ENCODE measurements around the gene CFAP99.
A peak's percentile ranks its signal among the peaks of the same experiment; 100 is the strongest.

CFAP99 gene

DNA sequence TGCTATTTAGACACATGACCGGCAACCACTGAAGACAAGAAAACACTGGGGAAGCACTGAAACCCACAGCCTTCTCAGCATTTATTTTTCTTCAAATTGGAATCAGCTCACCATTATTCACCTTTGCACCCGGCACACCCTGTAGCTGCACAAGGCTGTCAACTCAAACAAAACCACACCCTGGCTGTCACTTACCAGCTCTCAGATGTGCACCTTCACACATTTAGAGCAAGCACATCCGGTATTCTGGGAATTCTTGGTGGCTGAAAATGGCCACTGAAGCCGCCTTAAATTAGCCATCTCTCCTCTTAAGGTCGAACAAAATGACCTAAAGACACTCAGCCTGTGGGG lies 6.2 kb upstream of the CFAP99 start:
- TF ChIP-seq BACH2 (CRISPR knock-in tag; IDR thresholded peaks at IDR 0.05; ENCODE audit: borderline replicate concordance) = no peak
- no peak for TF ChIP-seq ESRRG (CRISPR knock-in tag; IDR thresholded peaks at IDR 0.05)
- TF ChIP-seq, protein P1, sequence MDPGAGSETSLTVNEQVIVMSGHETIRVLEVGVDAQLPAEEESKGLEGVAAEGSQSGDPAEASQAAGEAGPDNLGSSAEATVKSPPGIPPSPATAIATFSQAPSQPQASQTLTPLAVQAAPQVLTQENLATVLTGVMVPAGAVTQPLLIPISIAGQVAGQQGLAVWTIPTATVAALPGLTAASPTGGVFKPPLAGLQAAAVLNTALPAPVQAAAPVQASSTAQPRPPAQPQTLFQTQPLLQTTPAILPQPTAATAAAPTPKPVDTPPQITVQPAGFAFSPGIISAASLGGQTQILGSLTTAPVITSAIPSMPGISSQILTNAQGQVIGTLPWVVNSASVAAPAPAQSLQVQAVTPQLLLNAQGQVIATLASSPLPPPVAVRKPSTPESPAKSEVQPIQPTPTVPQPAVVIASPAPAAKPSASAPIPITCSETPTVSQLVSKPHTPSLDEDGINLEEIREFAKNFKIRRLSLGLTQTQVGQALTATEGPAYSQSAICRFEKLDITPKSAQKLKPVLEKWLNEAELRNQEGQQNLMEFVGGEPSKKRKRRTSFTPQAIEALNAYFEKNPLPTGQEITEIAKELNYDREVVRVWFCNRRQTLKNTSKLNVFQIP (CRISPR knock-in tag; IDR thresholded peaks at IDR 0.05; ENCODE audit: borderline replicate concordance, low read depth) = no peak
- TF ChIP-seq OSR1 (CRISPR knock-in tag; IDR thresholded peaks at IDR 0.05) = no peak
- no peak for TF ChIP-seq ZFP3 (CRISPR knock-in tag; IDR thresholded peaks at IDR 0.05)
- no peak for TF ChIP-seq GLIS3 (CRISPR knock-in tag; IDR thresholded peaks at IDR 0.05)
- ATAC-seq = no peak

DNA sequence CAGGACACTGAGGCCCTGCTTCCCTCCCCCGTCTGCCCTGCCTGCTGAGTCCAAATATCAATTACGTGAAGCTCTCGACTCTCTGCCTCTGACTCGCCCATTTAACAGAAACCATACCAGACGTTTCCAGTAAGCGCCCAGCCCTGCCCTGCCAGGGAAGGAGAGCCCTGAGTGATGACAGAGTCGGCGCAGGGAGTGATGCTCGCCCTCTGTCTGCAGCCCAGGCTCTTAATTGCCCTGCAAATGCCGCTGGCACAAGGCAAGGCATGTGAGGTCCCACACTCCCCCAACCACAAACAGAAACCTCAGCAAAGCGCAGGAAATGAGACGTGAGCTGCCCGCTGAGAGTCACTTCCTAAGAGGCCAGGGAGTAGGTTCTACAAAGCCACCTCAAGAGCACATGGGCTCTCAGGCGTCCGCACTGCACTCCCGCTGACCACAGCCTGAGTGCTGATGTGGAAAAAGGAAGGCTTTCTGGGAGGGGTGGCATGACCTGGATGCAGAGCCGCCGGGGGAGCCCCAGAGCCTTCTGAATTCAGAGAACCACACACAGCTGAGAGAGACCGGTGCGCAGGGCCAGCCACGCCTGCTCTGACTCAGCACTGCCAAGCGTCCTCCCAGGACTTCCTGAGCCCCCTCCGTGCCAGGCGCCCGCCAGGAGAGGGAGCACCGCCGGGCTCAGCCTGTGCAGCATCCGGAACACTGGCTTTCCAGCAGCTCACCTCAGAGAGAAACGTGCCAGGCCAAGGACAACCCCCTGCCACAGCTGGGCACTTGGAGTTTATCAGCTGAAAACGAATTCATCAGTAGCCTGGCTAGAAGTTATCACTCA lies 5.7 kb upstream of the CFAP99 start:
- peak; percentile 97 for ATAC-seq
- TF ChIP-seq CREB5 (CRISPR knock-in tag; IDR thresholded peaks at IDR 0.05; ENCODE audit: low read depth) (no peak), ISL1 (CRISPR knock-in tag; IDR thresholded peaks at IDR 0.05) (no peak), ARNTL (CRISPR knock-in tag; IDR thresholded peaks at IDR 0.05; ENCODE audit: borderline replicate concordance, low read depth) (peak; percentile 77; the same call in 1 of the 2 replicates)

DNA sequence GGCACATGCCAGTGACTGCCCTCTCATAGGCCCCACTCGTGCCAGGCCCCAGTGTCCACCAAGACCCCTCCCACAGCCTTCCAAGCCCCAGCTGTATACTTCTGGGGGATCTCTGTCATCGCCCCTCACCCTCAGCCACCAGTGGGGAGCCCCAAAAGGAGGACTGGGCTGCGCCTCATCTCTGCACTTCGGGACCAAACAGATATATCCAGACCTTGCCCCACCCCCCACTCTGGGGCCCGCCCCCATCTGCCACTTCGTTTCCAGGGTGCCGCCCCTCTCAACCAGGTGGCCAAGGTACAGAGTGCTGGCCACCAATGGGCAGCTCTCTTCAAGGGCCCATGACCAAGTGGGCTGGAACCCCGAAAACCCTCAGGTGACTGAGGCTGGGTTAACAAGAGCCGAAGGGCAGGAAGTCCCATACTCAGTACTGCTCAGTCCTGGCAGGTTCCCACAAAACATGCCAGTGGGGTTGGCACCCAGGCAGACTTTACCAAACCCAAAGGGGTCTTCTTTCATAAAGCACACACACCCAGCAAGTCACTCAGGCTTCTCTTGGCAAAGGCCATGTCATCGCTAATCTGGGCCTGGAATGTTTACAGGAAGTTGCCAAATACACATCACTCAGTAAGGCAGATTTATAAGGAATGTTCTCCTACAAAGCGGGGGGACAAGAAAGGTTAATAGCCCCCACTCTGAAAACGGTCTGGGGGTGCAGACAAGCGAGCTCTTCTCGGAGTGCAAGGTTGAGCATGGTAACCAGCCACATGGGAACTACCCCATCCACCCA lies 4.7 kb upstream of the CFAP99 start:
- TF ChIP-seq PPARA (CRISPR knock-in tag; IDR thresholded peaks at IDR 0.05; ENCODE audit: borderline replicate concordance) (no peak), ESRRG (CRISPR knock-in tag; IDR thresholded peaks at IDR 0.05) (no peak), ZC3H10 (CRISPR knock-in tag; IDR thresholded peaks at IDR 0.05) (no peak), OSR1 (CRISPR knock-in tag; IDR thresholded peaks at IDR 0.05) (no peak), TCF4 (CRISPR knock-in tag; IDR thresholded peaks at IDR 0.05; ENCODE audit: borderline replicate concordance) (no peak), ZFP30 (CRISPR knock-in tag; IDR thresholded peaks at IDR 0.05) (no peak)
- TF ChIP-seq, protein P1 (CRISPR knock-in tag; IDR thresholded peaks at IDR 0.05; ENCODE audit: borderline replicate concordance, low read depth) = no peak
- TF ChIP-seq, protein P2, sequence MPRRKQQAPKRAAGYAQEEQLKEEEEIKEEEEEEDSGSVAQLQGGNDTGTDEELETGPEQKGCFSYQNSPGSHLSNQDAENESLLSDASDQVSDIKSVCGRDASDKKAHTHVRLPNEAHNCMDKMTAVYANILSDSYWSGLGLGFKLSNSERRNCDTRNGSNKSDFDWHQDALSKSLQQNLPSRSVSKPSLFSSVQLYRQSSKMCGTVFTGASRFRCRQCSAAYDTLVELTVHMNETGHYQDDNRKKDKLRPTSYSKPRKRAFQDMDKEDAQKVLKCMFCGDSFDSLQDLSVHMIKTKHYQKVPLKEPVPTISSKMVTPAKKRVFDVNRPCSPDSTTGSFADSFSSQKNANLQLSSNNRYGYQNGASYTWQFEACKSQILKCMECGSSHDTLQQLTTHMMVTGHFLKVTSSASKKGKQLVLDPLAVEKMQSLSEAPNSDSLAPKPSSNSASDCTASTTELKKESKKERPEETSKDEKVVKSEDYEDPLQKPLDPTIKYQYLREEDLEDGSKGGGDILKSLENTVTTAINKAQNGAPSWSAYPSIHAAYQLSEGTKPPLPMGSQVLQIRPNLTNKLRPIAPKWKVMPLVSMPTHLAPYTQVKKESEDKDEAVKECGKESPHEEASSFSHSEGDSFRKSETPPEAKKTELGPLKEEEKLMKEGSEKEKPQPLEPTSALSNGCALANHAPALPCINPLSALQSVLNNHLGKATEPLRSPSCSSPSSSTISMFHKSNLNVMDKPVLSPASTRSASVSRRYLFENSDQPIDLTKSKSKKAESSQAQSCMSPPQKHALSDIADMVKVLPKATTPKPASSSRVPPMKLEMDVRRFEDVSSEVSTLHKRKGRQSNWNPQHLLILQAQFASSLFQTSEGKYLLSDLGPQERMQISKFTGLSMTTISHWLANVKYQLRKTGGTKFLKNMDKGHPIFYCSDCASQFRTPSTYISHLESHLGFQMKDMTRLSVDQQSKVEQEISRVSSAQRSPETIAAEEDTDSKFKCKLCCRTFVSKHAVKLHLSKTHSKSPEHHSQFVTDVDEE (CRISPR knock-in tag; IDR thresholded peaks at IDR 0.05) = no peak
- TF ChIP-seq, protein P3, sequence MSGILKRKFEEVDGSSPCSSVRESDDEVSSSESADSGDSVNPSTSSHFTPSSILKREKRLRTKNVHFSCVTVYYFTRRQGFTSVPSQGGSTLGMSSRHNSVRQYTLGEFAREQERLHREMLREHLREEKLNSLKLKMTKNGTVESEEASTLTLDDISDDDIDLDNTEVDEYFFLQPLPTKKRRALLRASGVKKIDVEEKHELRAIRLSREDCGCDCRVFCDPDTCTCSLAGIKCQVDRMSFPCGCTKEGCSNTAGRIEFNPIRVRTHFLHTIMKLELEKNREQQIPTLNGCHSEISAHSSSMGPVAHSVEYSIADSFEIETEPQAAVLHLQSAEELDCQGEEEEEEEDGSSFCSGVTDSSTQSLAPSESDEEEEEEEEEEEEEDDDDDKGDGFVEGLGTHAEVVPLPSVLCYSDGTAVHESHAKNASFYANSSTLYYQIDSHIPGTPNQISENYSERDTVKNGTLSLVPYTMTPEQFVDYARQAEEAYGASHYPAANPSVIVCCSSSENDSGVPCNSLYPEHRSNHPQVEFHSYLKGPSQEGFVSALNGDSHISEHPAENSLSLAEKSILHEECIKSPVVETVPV (CRISPR knock-in tag; IDR thresholded peaks at IDR 0.05) = no peak

GRCh38 chr4:2415213-2415612 lies 3.5 kb upstream of the CFAP99 start:
- no peak for ATAC-seq
- no peak for TF ChIP-seq CSDC2 (CRISPR knock-in tag; IDR thresholded peaks at IDR 0.05)
- no peak for TF ChIP-seq ZNF70 (CRISPR knock-in tag; IDR thresholded peaks at IDR 0.05)
- no peak for TF ChIP-seq ZC3H10 (CRISPR knock-in tag; IDR thresholded peaks at IDR 0.05)
- no peak for TF ChIP-seq ZNF8 (CRISPR knock-in tag; IDR thresholded peaks at IDR 0.05)
- no peak for TF ChIP-seq ZNF565 (CRISPR knock-in tag; conservative IDR thresholded peaks at IDR 0.05; ENCODE audit: low read depth)
- no peak for TF ChIP-seq ARNTL (CRISPR knock-in tag; IDR thresholded peaks at IDR 0.05; ENCODE audit: borderline replicate concordance, low read depth)
- no peak for TF ChIP-seq CREB5 (CRISPR knock-in tag; IDR thresholded peaks at IDR 0.05; ENCODE audit: low read depth)
- no peak for TF ChIP-seq BACH2 (CRISPR knock-in tag; IDR thresholded peaks at IDR 0.05; ENCODE audit: borderline replicate concordance)
- TF ChIP-seq TCF4 (CRISPR knock-in tag; IDR thresholded peaks at IDR 0.05; ENCODE audit: borderline replicate concordance) = no peak
- TF ChIP-seq GLIS3 (CRISPR knock-in tag; IDR thresholded peaks at IDR 0.05) = no peak
- TF ChIP-seq ESRRG (CRISPR knock-in tag; IDR thresholded peaks at IDR 0.05) = no peak
- TF ChIP-seq ISL1 (CRISPR knock-in tag; IDR thresholded peaks at IDR 0.05) = no peak
- no peak for TF ChIP-seq PATZ1 (CRISPR knock-in tag; IDR thresholded peaks at IDR 0.05; ENCODE audit: borderline replicate concordance)
- no peak for TF ChIP-seq ZFP30 (CRISPR knock-in tag; IDR thresholded peaks at IDR 0.05)
- TF ChIP-seq ZFP3 (CRISPR knock-in tag; IDR thresholded peaks at IDR 0.05) = no peak

More for the DNA sequence above, 4.7 kb upstream of the CFAP99 start:
- no peak for ATAC-seq

All from SK-N-SH treated with all-trans-retinoic acid at 6 μM for 48 hours (cell line).